K562 (cell line): ENCODE data around the gene BOLA1. TPM values are rescaled to one million over a fixed set of nuclear protein-coding genes. Genes with fewer than 3 reads are reported as not detected.
A peak's percentile ranks its signal among the peaks of the same experiment; 100 is the strongest.

Source experiments
- ARNT ChIP-seq, 2 experiments: fragments of 450-650 bp; IDR thresholded peaks; 2 replicates each; pipeline ENCODE4 v1.6.1; 2016; ENCODE audit warnings: mild to moderate bottlenecking in 1 of 2
- BCOR ChIP-seq: fragments of 450-650 bp; IDR thresholded peaks from 2 replicates; pipeline ENCODE4 v1.6.1; 2016
- BRD9 ChIP-seq: fragments of 450-650 bp; IDR thresholded peaks from 2 replicates; pipeline ENCODE4 v1.6.1; 2018; ENCODE audit warnings: low read depth; ENCODE audit not compliant: partially characterized antibody
- CSDE1 ChIP-seq, 2 experiments: fragments of 450-650 bp; IDR thresholded peaks; 2 replicates each; pipeline ENCODE4 v1.6.1; 2016; ENCODE audit warnings: mild to moderate bottlenecking in 1 of 2
- FOSL1 ChIP-seq: fragments of 200-800 bp; sonication (Bioruptor generic); conservative IDR thresholded peaks from 2 replicates; pipeline ENCODE4 v1.6.1; 2016; ENCODE audit warnings: missing genetic modification characterization, missing compliant biosample characterization
- FOXM1 ChIP-seq, 2 experiments: fragments of 450-650 bp in 1 of 2; sonication (generic) in 1 of 2; formaldehyde crosslinking in 1 of 2; IDR thresholded peaks; 2 replicates each; pipeline versions ENCODE4 v1.6.1 to v1.9.0; 2017 to 2022; ENCODE audit warnings: low read depth in 2 of 2, mild to moderate bottlenecking in 2 of 2, missing genetic modification reagents in 1 of 2, moderate library complexity in 1 of 2
- HDAC1 ChIP-seq, 2 experiments: fragments of 450-650 bp; IDR thresholded peaks; 2 replicates each; pipeline ENCODE4 v1.6.1; 2016 to 2017; ENCODE audit warnings: inconsistent platforms in 1 of 2, mild to moderate bottlenecking in 1 of 2, moderate library complexity in 1 of 2
- IRF2 ChIP-seq: sonication (generic); formaldehyde crosslinking; IDR thresholded peaks from 2 replicates; pipeline ENCODE4 v1.8.1; 2022; ENCODE audit warnings: mild to moderate bottlenecking, missing genetic modification reagents
- JUND ChIP-seq, 2 experiments: IDR thresholded peaks; 2 replicates in 1 of 2; 3 replicates in 1 of 2; pipeline ENCODE4 v1.6.1; 2011; ENCODE audit warnings: borderline replicate concordance in 2 of 2, low read depth in 2 of 2, low read length in 2 of 2, improper control_type of control experiment in 1 of 2, missing biosample characterization in 1 of 2, missing genetic modification characterization in 1 of 2, missing genetic modification reagents in 1 of 2
- MEF2D ChIP-seq: conservative IDR thresholded peaks from 2 replicates; pipeline ENCODE4 v1.6.1; 2016; ENCODE audit warnings: low read depth, missing genetic modification characterization, missing compliant biosample characterization
- MTA1 ChIP-seq: fragments of 450-650 bp; IDR thresholded peaks from 2 replicates; pipeline ENCODE4 v1.6.1; 2017; ENCODE audit warnings: borderline replicate concordance
- NUFIP1 ChIP-seq: fragments of 450-650 bp; IDR thresholded peaks from 2 replicates; pipeline ENCODE4 v1.6.1; 2018; ENCODE audit not compliant: partially characterized antibody
- TOE1 ChIP-seq, 2 experiments: fragments of 450-650 bp in 1 of 2; sonication (generic) in 1 of 2; formaldehyde crosslinking in 1 of 2; IDR thresholded peaks; 2 replicates each; pipeline versions ENCODE4 v1.7.1 to v1.8.0; 2016 to 2022; ENCODE audit warnings: borderline replicate concordance in 2 of 2, mild to moderate bottlenecking in 2 of 2, antibody characterized with exemption in 1 of 2, inconsistent platforms in 1 of 2, low read depth in 1 of 2, missing genetic modification reagents in 1 of 2, moderate library complexity in 1 of 2
- ZNF140 ChIP-seq: fragments of 250-450 bp; sonication (Bioruptor Pico); IDR thresholded peaks from 2 replicates; pipeline ENCODE4 v1.8.0; 2021; ENCODE audit warnings: moderate library complexity, mild to moderate bottlenecking, inconsistent platforms
- ZNF175 ChIP-seq: fragments of 200-800 bp; sonication (Bioruptor generic); IDR thresholded peaks from 2 replicates; pipeline ENCODE4 v1.6.1; 2016; ENCODE audit warnings: low read depth, mild to moderate bottlenecking, missing genetic modification characterization, missing compliant biosample characterization
- ZNF347 ChIP-seq: fragments of 450-650 bp; formaldehyde crosslinking; IDR thresholded peaks from 2 replicates; pipeline ENCODE4 v1.4.0; 2020; ENCODE audit warnings: low read depth, mild to moderate bottlenecking, moderate library complexity
- ZNF696 ChIP-seq: fragments of 250-450 bp; sonication (Bioruptor Pico); conservative IDR thresholded peaks from 2 replicates; pipeline ENCODE4 v1.4.0; 2020; ENCODE audit warnings: mild to moderate bottlenecking, moderate library complexity
- polyA plus RNA-seq, 8 experiments: library from polyadenylated mRNA; depleted of rRNA in 4 of 8; stranded (reverse) in 5 of 8; unstranded in 3 of 8; fragments of >200 nt; fragmentation: Nextera tagmentation in 2 of 8; fragmentation: Illumina TruSeq in 1 of 8; extraction: Ambion mirVana in 2 of 8; extraction: Trizol in 1 of 8; gene quantifications; 2 replicates each; pipeline versions ENCODE4 v1.2.1 to v1.2.3, GENCODE V29; 2011 to 2014; ENCODE audit warnings: inconsistent platforms in 1 of 8, missing spikeins in 1 of 8
- total RNA-seq, 7 experiments: library from RNA; depleted of rRNA in 6 of 7; stranded (reverse); fragments of >200 nt in 6 of 7; fragmentation: Illumina TruSeq in 2 of 7; extraction: Trizol in 2 of 7; gene quantifications; 2 replicates each; pipeline versions ENCODE4 v1.2.1 to v1.2.3, GENCODE V29; 2011 to 2021; ENCODE audit warnings: low replicate concordance in 1 of 7
- TF ChIP-seq, protein P1 (sequence below): sonication (generic); formaldehyde crosslinking; IDR thresholded peaks from 2 replicates; pipeline ENCODE4 v1.8.0; 2022; ENCODE audit warnings: mild to moderate bottlenecking, missing genetic modification reagents, borderline replicate concordance
- TF ChIP-seq, protein P2 (sequence below): fragments of 250-450 bp; sonication (Bioruptor Pico); IDR thresholded peaks from 2 replicates; pipeline ENCODE4 v1.5.0; 2020; ENCODE audit warnings: mild to moderate bottlenecking, borderline replicate concordance
- TF ChIP-seq, protein P3 (sequence below): fragments of 250-450 bp; sonication (Bioruptor Pico); IDR thresholded peaks from 2 replicates; pipeline ENCODE4 v1.8.0; 2022; ENCODE audit warnings: inconsistent platforms

The BOLA1 gene
- total and polyA plus RNA-seq, 9 of the 15 experiments (the other 6 are each of a cell fraction or from before 2014, with no cell fraction given) = 0.18 to 1.2 (median 0.40) TPM; not detected in 2

DNA sequence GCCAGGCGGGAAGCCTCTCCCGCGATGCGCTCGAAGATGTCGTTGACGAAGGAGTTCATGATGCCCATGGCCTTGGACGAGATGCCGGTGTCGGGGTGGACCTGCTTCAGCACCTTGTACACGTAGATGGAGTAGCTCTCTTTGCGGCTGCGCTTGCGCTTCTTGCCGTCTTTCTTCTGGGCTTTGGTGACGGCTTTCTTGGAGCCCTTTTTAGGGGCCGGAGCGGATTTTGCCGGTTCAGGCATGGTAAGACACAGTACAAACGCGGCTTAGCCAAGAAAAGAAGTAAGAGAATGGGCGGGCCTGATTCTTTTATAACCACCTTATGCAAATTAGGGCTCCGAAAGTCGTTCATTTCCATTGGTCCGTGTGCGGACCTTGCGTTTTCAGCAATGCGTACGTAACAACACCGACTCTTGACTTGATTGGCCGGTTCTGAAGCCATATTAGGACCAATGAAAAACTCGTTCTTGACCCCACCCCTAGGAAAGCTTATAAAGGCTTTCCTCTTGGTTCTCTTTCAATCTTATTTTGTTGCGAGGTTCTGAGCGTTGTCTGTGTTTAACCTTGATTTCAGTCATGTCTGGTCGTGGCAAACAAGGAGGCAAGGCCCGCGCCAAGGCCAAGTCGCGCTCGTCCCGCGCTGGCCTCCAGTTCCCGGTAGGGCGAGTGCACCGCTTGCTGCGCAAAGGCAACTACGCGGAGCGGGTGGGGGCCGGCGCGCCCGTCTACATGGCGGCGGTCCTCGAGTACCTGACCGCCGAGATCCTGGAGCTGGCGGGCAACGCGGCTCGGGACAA is 12.8 kb upstream of the BOLA1 start (continued):
- TF ChIP-seq, protein P1, sequence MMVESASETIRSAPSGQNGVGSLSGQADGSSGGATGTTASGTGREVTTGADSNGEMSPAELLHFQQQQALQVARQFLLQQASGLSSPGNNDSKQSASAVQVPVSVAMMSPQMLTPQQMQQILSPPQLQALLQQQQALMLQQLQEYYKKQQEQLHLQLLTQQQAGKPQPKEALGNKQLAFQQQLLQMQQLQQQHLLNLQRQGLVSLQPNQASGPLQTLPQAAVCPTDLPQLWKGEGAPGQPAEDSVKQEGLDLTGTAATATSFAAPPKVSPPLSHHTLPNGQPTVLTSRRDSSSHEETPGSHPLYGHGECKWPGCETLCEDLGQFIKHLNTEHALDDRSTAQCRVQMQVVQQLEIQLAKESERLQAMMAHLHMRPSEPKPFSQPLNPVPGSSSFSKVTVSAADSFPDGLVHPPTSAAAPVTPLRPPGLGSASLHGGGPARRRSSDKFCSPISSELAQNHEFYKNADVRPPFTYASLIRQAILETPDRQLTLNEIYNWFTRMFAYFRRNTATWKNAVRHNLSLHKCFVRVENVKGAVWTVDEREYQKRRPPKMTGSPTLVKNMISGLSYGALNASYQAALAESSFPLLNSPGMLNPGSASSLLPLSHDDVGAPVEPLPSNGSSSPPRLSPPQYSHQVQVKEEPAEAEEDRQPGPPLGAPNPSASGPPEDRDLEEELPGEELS = peak; percentile 80; the same call in 1 of the 2 replicates
- TF ChIP-seq ZNF175 (CRISPR knock-in tag) = no peak; the same call in 1 of the 2 replicates
- no peak for TF ChIP-seq IRF2
- TF ChIP-seq, protein P2, sequence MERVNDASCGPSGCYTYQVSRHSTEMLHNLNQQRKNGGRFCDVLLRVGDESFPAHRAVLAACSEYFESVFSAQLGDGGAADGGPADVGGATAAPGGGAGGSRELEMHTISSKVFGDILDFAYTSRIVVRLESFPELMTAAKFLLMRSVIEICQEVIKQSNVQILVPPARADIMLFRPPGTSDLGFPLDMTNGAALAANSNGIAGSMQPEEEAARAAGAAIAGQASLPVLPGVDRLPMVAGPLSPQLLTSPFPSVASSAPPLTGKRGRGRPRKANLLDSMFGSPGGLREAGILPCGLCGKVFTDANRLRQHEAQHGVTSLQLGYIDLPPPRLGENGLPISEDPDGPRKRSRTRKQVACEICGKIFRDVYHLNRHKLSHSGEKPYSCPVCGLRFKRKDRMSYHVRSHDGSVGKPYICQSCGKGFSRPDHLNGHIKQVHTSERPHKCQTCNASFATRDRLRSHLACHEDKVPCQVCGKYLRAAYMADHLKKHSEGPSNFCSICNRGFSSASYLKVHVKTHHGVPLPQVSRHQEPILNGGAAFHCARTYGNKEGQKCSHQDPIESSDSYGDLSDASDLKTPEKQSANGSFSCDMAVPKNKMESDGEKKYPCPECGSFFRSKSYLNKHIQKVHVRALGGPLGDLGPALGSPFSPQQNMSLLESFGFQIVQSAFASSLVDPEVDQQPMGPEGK (CRISPR knock-in tag) = no peak
- TF ChIP-seq HDAC1 (IDR thresholded peaks at IDR 0.05) = peak in 1 of 2 experiments; percentile 57; a peak in 2 of 4 replicates
- TF ChIP-seq ZNF140 (CRISPR knock-in tag) = no peak
- TF ChIP-seq NUFIP1 = no peak
- no peak for TF ChIP-seq BRD9
- TF ChIP-seq CSDE1 (IDR thresholded peaks at IDR 0.05) = peak in 1 of 2 experiments; percentile 62; a peak in 2 of 4 replicates
- TF ChIP-seq ZNF347 (CRISPR knock-in tag) = no peak
- no peak for TF ChIP-seq MEF2D
- TF ChIP-seq FOSL1 (tag) = no peak
- 0 out of 4 replicates have a peak, but pooled peaks of 1 of the 2 experiments have one; percentile 37 for TF ChIP-seq ARNT (IDR thresholded peaks at IDR 0.05)
- TF ChIP-seq, protein P3, sequence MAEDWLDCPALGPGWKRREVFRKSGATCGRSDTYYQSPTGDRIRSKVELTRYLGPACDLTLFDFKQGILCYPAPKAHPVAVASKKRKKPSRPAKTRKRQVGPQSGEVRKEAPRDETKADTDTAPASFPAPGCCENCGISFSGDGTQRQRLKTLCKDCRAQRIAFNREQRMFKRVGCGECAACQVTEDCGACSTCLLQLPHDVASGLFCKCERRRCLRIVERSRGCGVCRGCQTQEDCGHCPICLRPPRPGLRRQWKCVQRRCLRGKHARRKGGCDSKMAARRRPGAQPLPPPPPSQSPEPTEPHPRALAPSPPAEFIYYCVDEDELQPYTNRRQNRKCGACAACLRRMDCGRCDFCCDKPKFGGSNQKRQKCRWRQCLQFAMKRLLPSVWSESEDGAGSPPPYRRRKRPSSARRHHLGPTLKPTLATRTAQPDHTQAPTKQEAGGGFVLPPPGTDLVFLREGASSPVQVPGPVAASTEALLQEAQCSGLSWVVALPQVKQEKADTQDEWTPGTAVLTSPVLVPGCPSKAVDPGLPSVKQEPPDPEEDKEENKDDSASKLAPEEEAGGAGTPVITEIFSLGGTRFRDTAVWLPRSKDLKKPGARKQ (CRISPR knock-in tag) = no peak
- TF ChIP-seq ZNF696 (CRISPR knock-in tag) = no peak
- TF ChIP-seq JUND (IDR thresholded peaks at IDR 0.05; ENCODE audit: borderline replicate concordance, low read depth, low read length) = 0 out of 2 replicates have a peak, but pooled peaks have one; percentile 23
- TF ChIP-seq JUND (tag; IDR thresholded peaks at IDR 0.05; ENCODE audit: borderline replicate concordance, low read depth, low read length) = no peak; the same call in 2 of the 3 replicates
- TF ChIP-seq TOE1 (IDR thresholded peaks at IDR 0.05; ENCODE audit: borderline replicate concordance) = peak; percentile 16; the same call in 1 of the 2 replicates
- peak; percentile 92 for TF ChIP-seq TOE1 (CRISPR knock-in tag; IDR thresholded peaks at IDR 0.05; ENCODE audit: borderline replicate concordance, low read depth)
- TF ChIP-seq BCOR = peak; percentile 34; the same call in 1 of the 2 replicates
- no peak for TF ChIP-seq FOXM1 (IDR thresholded peaks at IDR 0.05; ENCODE audit: low read depth)
- peak; percentile 84; the same call in 1 of the 2 replicates for TF ChIP-seq FOXM1 (CRISPR knock-in tag; IDR thresholded peaks at IDR 0.05; ENCODE audit: low read depth)
- 0 out of 2 replicates have a peak, but pooled peaks have one; percentile 31 for TF ChIP-seq MTA1
